Hepatocyte (in vitro differentiated cells): ENCODE results near the gene CALML6. TPM values are rescaled to one million over a fixed set of nuclear protein-coding genes. Genes with fewer than 3 reads are reported as not detected.

Source experiments
- DNase-seq: peaks from one replicate; pipeline ENCODE4 v3.0.0-alpha.2; 2016; ENCODE audit warnings: low spot score
- H2AFZ ChIP-seq: fragments of 200-600 bp; sonication (generic); 2 replicates; pipeline ENCODE4 v1.6.0; 2016; ENCODE audit warnings: antibody characterized with exemption, mild to moderate bottlenecking
- H3K27ac ChIP-seq: fragments of 200-600 bp; sonication (generic); 2 replicates; pipeline ENCODE4 v1.5.1; 2016; ENCODE audit warnings: mild to moderate bottlenecking
- H3K27me3 ChIP-seq: fragments of 200-600 bp; sonication (generic); 2 replicates; pipeline ENCODE4 v1.6.1; 2016
- H3K36me3 ChIP-seq: fragments of 200-600 bp; sonication (generic); replicated peaks from 2 replicates; pipeline ENCODE4 v1.5.1; 2016; ENCODE audit warnings: low read depth; ENCODE audit not compliant: insufficient read depth
- H3K4me1 ChIP-seq: fragments of 200-600 bp; sonication (generic); 2 replicates; pipeline ENCODE4 v1.5.1; 2016; ENCODE audit warnings: mild to moderate bottlenecking, moderate library complexity; ENCODE audit not compliant: insufficient read depth
- H3K4me2 ChIP-seq: fragments of 200-600 bp; sonication (generic); 2 replicates; pipeline ENCODE4 v1.6.0; 2016
- H3K4me3 ChIP-seq: fragments of 200-600 bp; sonication (generic); 2 replicates; pipeline ENCODE4 v1.5.1; 2016; ENCODE audit warnings: mild to moderate bottlenecking
- H3K79me2 ChIP-seq: fragments of 200-600 bp; sonication (generic); 2 replicates; pipeline ENCODE4 v1.6.0; 2017; ENCODE audit warnings: mild to moderate bottlenecking
- H3K9me2 ChIP-seq: fragments of 200-600 bp; sonication (generic); replicated peaks from 2 replicates; pipeline ENCODE4 v1.6.0; 2017; ENCODE audit warnings: mild to moderate bottlenecking; ENCODE audit not compliant: insufficient read depth
- H3K9me3 ChIP-seq: fragments of 200-600 bp; sonication (generic); 2 replicates; pipeline ENCODE4 v1.5.1; 2016; ENCODE audit warnings: low read depth, mild to moderate bottlenecking
- H4K20me1 ChIP-seq: fragments of 200-600 bp; sonication (generic); 2 replicates; pipeline ENCODE4 v1.6.0; 2016; ENCODE audit warnings: mild to moderate bottlenecking; ENCODE audit not compliant: insufficient read depth, poor library complexity, severe bottlenecking
- CTCF ChIP-seq: fragments of 200-600 bp; sonication (generic); IDR thresholded peaks from 2 replicates; pipeline ENCODE4 v1.5.1; 2016; ENCODE audit warnings: antibody characterized with exemption, mild to moderate bottlenecking; ENCODE audit not compliant: poor library complexity
- EZH2 ChIP-seq: fragments of 200-600 bp; sonication (generic); IDR thresholded peaks from 2 replicates; pipeline ENCODE4 v1.6.1; 2016; ENCODE audit warnings: antibody characterized with exemption, mild to moderate bottlenecking, borderline replicate concordance
- EZH2phosphoT487 ChIP-seq: fragments of 200-600 bp; sonication (generic); IDR thresholded peaks from one replicate; pipeline ENCODE4 v1.6.1; 2018; ENCODE audit warnings: antibody characterized with exemption, mild to moderate bottlenecking, low read depth, moderate library complexity; ENCODE audit not compliant: unreplicated experiment, severe bottlenecking
- WGBS: methylation state at CpG from one replicate; pipeline ENCODE4 v1.1.6; 2016; ENCODE audit warnings: low lambda C conversion rate; ENCODE audit errors: missing lambda C conversion rate; 5-methylcytosine and 5-hydroxymethylcytosine counted together
- polyA plus RNA-seq: library from polyadenylated mRNA; unstranded; fragments of >200 nt; fragmentation: Nextera tagmentation; extraction: Ambion mirVana; gene quantifications from 2 replicates; pipeline ENCODE4 v1.2.1, GENCODE V29; 2016
- total RNA-seq: library from RNA; depleted of rRNA; stranded (reverse); fragments of >200 nt; gene quantifications from 2 replicates; pipeline ENCODE4 v1.2.3, GENCODE V29; 2014

The CALML6 gene
- total and polyA plus RNA-seq, 2 experiments from 2014 or later: 0.33 to 0.53 TPM

GRCh38 chr1:1890506-1891348 is 24.3 kb upstream of the CALML6 start, which contains the start of gene GNB1:
GNB1 (minus strand) TSS chr1:1891087; CDS start chr1:1825453, 65,634 bp downstream.
- H2AFZ ChIP-seq: peak within 1 kb of the TSS; percentile 83

GRCh38 chr1:1891349-1892078 is 23.5 kb upstream of the CALML6 start:
- no peaks in the 10 kb centered on the region for H3K36me3 ChIP-seq
- H2AFZ ChIP-seq: peak overlapping the region; percentile 78
- peaks cover 55% of the 10 kb centered on the region for H3K79me2 ChIP-seq
- peak overlapping the region; percentile 66 for H3K4me3 ChIP-seq
- no peaks in the 10 kb centered on the region for H3K9me3 ChIP-seq
- peaks cover 35% of the 10 kb centered on the region for H4K20me1 ChIP-seq
- peak overlapping the region; percentile 96 for H3K4me2 ChIP-seq
- H3K27ac ChIP-seq: peak overlapping the region; percentile 99
- H3K9me2 ChIP-seq: no peaks in the 10 kb centered on the region
- WGBS: 5% methylated on average over 23 of the region's 59 CpGs
- no peaks in the 10 kb centered on the region for H3K27me3 ChIP-seq
- peaks cover 47% of the 10 kb centered on the region for H3K4me1 ChIP-seq
- DNase-seq: peak; percentile 81
- TF ChIP-seq EZH2: no peak
- TF ChIP-seq EZH2phosphoT487: no peak
- no peak for TF ChIP-seq CTCF

More at GRCh38 chr1:1890506-1891348, 24.3 kb upstream of the CALML6 start, which contains the start of gene GNB1:
- H3K9me2 ChIP-seq: no peaks in the 10 kb centered on the region
- peak within 1 kb of the TSS; percentile 96 for H3K4me2 ChIP-seq
- TF ChIP-seq EZH2phosphoT487: no peak
- no peak for TF ChIP-seq EZH2
- no peak for TF ChIP-seq CTCF
- 0% methylated on average over 22 of the region's 137 CpGs for WGBS
- H3K4me3 ChIP-seq: peak within 1 kb of the TSS; percentile 98
- H3K27me3 ChIP-seq: no peaks in the 10 kb centered on the region
- H4K20me1 ChIP-seq: peaks cover 43% of the 10 kb centered on the region
- DNase-seq: peak; percentile 96
- H3K9me3 ChIP-seq: no peaks in the 10 kb centered on the region
- peaks cover 63% of the 10 kb centered on the region for H3K79me2 ChIP-seq
- no peaks in the 10 kb centered on the region for H3K36me3 ChIP-seq
- H3K27ac ChIP-seq: peak within 1 kb of the TSS; percentile 99
- H3K4me1 ChIP-seq: peaks cover 47% of the 10 kb centered on the region

GRCh38 chr1:1892079-1892762 is 22.8 kb upstream of the CALML6 start:
- H3K4me1 ChIP-seq: peaks cover 47% of the 10 kb centered on the region
- peak overlapping the region; percentile 78 for H2AFZ ChIP-seq
- WGBS: 87% methylated on average over 21 of the region's 21 CpGs
- peaks cover 48% of the 10 kb centered on the region for H3K79me2 ChIP-seq
- H3K9me2 ChIP-seq: no peaks in the 10 kb centered on the region
- H3K9me3 ChIP-seq: no peaks in the 10 kb centered on the region
- peak overlapping the region; percentile 96 for H3K4me2 ChIP-seq
- no peak for TF ChIP-seq EZH2phosphoT487
- no peak for TF ChIP-seq CTCF
- no peak for TF ChIP-seq EZH2
- H3K27ac ChIP-seq: peak overlapping the region; percentile 99
- peaks cover 28% of the 10 kb centered on the region for H4K20me1 ChIP-seq
- H3K36me3 ChIP-seq: no peaks in the 10 kb centered on the region
- peak overlapping the region; percentile 66 for H3K4me3 ChIP-seq
- no peaks in the 10 kb centered on the region for H3K27me3 ChIP-seq
- DNase-seq: no peak
